Natural killer cell treated with Interleukin-12 subunit alpha and Interleukin-12 subunit beta and Interleukin-15 and Interleukin-18, amount 100 ng/mL, for 72 hours (primary cell): Measurements from ENCODE around the gene SLC38A2. TPM values are rescaled to one million over a fixed set of nuclear protein-coding genes. Genes with fewer than 3 reads are reported as not detected.

Experiments used
- ATAC-seq, 2 donors: fragments of 150-1000 bp; cut with Tn5 transposase in 1 of 2; sonication (Bioruptor Pico), chemical (Tn5 transposase) in 1 of 2; 2 replicates each; pipeline ENCODE4 v1.10.0; 2021
- DNase-seq: peaks from one replicate; pipeline ENCODE4 v3.0.0; 2022; ENCODE audit warnings: low spot score
- H3K27ac Mint-ChIP-seq, 2 donors: 1 replicate in 1 of 2; 2 replicates in 1 of 2; pipeline ENCODE4 v1.8.0; 2022; ENCODE audit warnings: mixed read lengths in 2 of 2, mild to moderate bottlenecking in 1 of 2, moderate library complexity in 1 of 2
- H3K27me3 Mint-ChIP-seq, 2 donors: 1 replicate in 1 of 2; 2 replicates in 1 of 2; pipeline ENCODE4 v1.8.0; 2022; ENCODE audit warnings: mixed read lengths in 2 of 2
- H3K36me3 Mint-ChIP-seq: one replicate; pipeline ENCODE4 v1.8.0; 2022; ENCODE audit warnings: mixed read lengths
- H3K4me1 Mint-ChIP-seq, 2 donors: 1 replicate in 1 of 2; 2 replicates in 1 of 2; pipeline ENCODE4 v1.8.0; 2022; ENCODE audit warnings: low read depth in 2 of 2, mixed read lengths in 2 of 2, mild to moderate bottlenecking in 1 of 2
- H3K4me3 Mint-ChIP-seq: one replicate; pipeline ENCODE4 v1.8.0; 2022; ENCODE audit warnings: mixed read lengths
- H3K9me3 Mint-ChIP-seq: 2 replicates; pipeline ENCODE4 v1.8.0; 2022; ENCODE audit warnings: mixed read lengths
- total RNA-seq, 2 donors: library from RNA; stranded (reverse); gene quantifications; one replicate each; pipeline ENCODE4 v1.2.3, GENCODE V29; 2022

Gene SLC38A2
- total RNA-seq, 2 donors from 2014 or later: 129 to 192 TPM

DNA sequence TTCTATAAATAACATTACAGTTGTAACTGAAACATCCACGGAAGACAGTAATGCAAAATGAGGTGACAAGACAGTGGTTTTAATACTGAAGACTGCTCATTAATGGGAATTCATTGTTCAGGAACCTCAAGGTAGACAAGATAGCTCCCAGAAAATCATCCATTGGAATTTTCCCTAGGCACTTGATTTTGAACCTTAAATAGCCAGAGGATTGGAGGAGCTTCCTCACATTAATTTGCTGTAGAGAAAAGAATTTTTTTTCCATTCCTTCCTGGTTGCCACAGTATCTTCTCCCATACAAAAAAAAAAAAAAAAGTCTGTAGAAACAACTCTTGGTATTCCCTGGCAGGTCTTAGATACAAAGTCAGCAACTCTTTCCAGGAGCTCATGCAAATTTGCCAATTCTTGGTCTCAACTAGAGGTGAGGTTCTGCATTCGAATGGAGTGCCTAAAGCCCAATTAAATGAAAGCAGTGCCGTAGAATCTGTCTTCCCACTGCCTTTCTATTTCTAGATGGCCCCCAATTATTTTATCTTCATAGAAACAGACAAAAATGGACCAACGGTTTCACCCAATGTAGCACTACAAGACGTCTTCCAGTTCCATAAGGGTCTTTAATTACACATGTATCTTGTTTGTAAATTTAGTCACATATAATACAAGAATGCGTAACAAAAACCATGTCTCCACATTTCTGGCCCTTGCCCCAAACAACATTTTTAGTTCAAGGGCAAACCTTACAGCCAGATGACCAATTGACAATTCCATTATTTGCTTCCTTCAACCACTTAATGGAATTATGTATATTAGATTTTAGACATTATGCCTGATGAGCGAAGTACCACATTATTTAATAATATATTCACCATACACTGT lies 13.5 kb downstream of the SLC38A2 start:
- H3K36me3 Mint-ChIP-seq: peaks cover 47% of the 10 kb centered on the region
- ATAC-seq: no peak
- H3K4me1 Mint-ChIP-seq: peaks cover 28 to 40% of the 10 kb centered on the region in 2 donors
- no peak for DNase-seq
- H3K27ac Mint-ChIP-seq: no peak overlapping the region
- no peaks in the 10 kb centered on the region for H3K9me3 Mint-ChIP-seq
- H3K4me3 Mint-ChIP-seq: no peak overlapping the region
- no peaks in the 10 kb centered on the region for H3K27me3 Mint-ChIP-seq

- no peak overlapping the region for H3K4me3 Mint-ChIP-seq
- no peak for ATAC-seq
- peaks cover 40% of the 10 kb centered on the region for H3K36me3 Mint-ChIP-seq
- peak overlapping the region in 1 of 2 donors; percentile 25 for H3K27ac Mint-ChIP-seq
- H3K27me3 Mint-ChIP-seq: no peaks in the 10 kb centered on the region
- no peak for DNase-seq
- no peaks in the 10 kb centered on the region for H3K9me3 Mint-ChIP-seq
- peaks cover 24 to 38% of the 10 kb centered on the region in 2 donors for H3K4me1 Mint-ChIP-seq
These were observed 14.3 kb downstream of the SLC38A2 start for GRCh38 chr12:46358325-46358700.

GRCh38 chr12:46357438-46358324 lies 14.9 kb downstream of the SLC38A2 start:
- H3K36me3 Mint-ChIP-seq: peaks cover 34% of the 10 kb centered on the region
- no peak for DNase-seq
- peak overlapping the region in 1 of 2 donors; percentile 25 for H3K27ac Mint-ChIP-seq
- no peaks in the 10 kb centered on the region for H3K9me3 Mint-ChIP-seq
- no peaks in the 10 kb centered on the region for H3K27me3 Mint-ChIP-seq
- H3K4me1 Mint-ChIP-seq: peaks cover 18 to 32% of the 10 kb centered on the region in 2 donors
- no peak overlapping the region for H3K4me3 Mint-ChIP-seq
- ATAC-seq: no peak

GRCh38 chr12:46356655-46357437 lies 15.7 kb downstream of the SLC38A2 start:
- DNase-seq: no peak
- Mint-ChIP-seq H3K4me3 (no peak overlapping the region), H3K4me1 (peaks cover 11 to 25% of the 10 kb centered on the region in 2 donors), H3K27me3 (no peaks in the 10 kb centered on the region), H3K36me3 (peaks cover 26% of the 10 kb centered on the region), H3K27ac (peak overlapping the region in 1 of 2 donors; percentile 25), H3K9me3 (no peaks in the 10 kb centered on the region)
- peak in 1 of 2 donors; percentile 31 for ATAC-seq

GRCh38 chr12:46354802-46355199 lies 17.8 kb downstream of the SLC38A2 start:
- DNase-seq (no peak), ATAC-seq (no peak)
- H3K9me3 Mint-ChIP-seq: no peaks in the 10 kb centered on the region
- H3K27ac Mint-ChIP-seq: no peak overlapping the region
- H3K4me1 Mint-ChIP-seq: peaks cover 0 to 11% of the 10 kb centered on the region in 2 donors
- peaks cover 10% of the 10 kb centered on the region for H3K36me3 Mint-ChIP-seq
- H3K4me3 Mint-ChIP-seq: no peak overlapping the region
- peaks cover 0 to 2% of the 10 kb centered on the region in 2 donors for H3K27me3 Mint-ChIP-seq

DNA sequence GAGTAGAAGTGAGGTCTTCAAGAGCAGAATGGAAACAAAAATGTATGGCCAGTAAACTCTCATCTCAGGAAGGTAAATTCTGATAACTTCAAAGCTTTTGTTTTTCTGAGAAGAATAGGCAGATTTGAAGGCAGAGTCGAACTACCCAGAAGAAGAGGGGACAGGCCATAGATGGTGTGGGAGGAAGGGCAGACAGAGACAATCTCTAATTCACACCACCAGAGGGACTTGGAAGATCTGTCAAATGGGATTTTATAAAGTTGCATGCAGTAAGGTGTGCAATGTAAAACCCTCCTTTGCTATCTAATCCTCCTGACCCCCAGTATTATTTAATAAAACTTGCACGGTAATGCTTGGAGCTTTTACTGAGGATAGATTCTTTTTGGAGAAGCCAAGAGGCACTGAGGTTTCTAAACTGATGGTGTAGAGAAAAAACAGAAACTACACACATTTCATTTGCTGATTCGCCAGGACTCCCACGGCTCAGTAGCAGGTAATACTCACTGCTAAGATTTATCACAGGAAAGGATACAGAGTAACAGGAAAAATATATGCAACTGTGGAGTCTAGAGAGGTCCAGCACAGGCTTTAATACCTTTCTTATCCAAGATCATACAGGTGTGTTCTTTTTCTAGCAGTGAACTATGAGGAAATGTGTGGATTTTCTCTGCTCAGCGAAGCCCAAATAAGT lies 18.3 kb downstream of the SLC38A2 start:
- Mint-ChIP-seq H3K27ac (peak overlapping the region in 1 of 2 donors; percentile 20), H3K9me3 (no peaks in the 10 kb centered on the region), H3K27me3 (peaks cover under 1 to 6% of the 10 kb centered on the region in 2 donors), H3K4me1 (peaks cover 0 to 14% of the 10 kb centered on the region in 2 donors), H3K4me3 (no peak overlapping the region), H3K36me3 (peaks cover 4% of the 10 kb centered on the region)
- no peak for ATAC-seq
- DNase-seq: no peak

GRCh38 chr12:46351886-46352650 lies 20.5 kb downstream of the SLC38A2 start:
- ATAC-seq (no peak), DNase-seq (no peak)
- Mint-ChIP-seq H3K4me3 (no peak overlapping the region), H3K27ac (no peak overlapping the region), H3K27me3 (peaks cover 8% of the 10 kb centered on the region in 2 donors), H3K36me3 (no peaks in the 10 kb centered on the region), H3K9me3 (no peaks in the 10 kb centered on the region), H3K4me1 (peaks cover 0 to 9% of the 10 kb centered on the region in 2 donors)

DNA sequence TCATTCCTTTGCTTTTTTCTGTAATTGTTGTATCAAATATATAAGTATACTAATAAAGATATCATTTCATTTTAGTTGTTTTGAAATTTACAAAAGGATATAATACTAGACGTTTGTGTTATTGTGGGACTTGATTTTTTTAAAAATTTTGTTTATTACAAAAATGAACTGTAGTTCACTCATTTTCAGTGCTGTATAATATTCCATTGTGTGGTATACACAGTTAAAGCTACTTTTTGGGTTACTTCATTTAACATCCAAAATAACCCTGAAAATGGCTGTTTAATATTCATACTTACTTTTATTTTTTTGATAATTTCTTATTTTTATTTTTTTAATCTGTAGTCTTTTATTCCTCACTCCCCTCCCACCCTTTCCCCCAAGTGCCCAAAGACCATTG lies 21.4 kb downstream of the SLC38A2 start:
- H3K27ac Mint-ChIP-seq: no peak overlapping the region
- ATAC-seq (no peak), DNase-seq (no peak)
- H3K36me3 Mint-ChIP-seq: no peaks in the 10 kb centered on the region
- H3K9me3 Mint-ChIP-seq: no peaks in the 10 kb centered on the region
- H3K4me1 Mint-ChIP-seq: peaks cover 0 to 9% of the 10 kb centered on the region in 2 donors
- H3K27me3 Mint-ChIP-seq: peaks cover 8% of the 10 kb centered on the region in 2 donors
- no peak overlapping the region for H3K4me3 Mint-ChIP-seq

GRCh38 chr12:46349253-46349652 lies 23.3 kb downstream of the SLC38A2 start:
- Mint-ChIP-seq H3K4me1 (peaks cover 0 to 9% of the 10 kb centered on the region in 2 donors), H3K4me3 (no peak overlapping the region), H3K27ac (no peak overlapping the region), H3K27me3 (peaks cover 8% of the 10 kb centered on the region in 2 donors), H3K36me3 (no peaks in the 10 kb centered on the region), H3K9me3 (no peaks in the 10 kb centered on the region)
- ATAC-seq (no peak), DNase-seq (no peak)

DNA sequence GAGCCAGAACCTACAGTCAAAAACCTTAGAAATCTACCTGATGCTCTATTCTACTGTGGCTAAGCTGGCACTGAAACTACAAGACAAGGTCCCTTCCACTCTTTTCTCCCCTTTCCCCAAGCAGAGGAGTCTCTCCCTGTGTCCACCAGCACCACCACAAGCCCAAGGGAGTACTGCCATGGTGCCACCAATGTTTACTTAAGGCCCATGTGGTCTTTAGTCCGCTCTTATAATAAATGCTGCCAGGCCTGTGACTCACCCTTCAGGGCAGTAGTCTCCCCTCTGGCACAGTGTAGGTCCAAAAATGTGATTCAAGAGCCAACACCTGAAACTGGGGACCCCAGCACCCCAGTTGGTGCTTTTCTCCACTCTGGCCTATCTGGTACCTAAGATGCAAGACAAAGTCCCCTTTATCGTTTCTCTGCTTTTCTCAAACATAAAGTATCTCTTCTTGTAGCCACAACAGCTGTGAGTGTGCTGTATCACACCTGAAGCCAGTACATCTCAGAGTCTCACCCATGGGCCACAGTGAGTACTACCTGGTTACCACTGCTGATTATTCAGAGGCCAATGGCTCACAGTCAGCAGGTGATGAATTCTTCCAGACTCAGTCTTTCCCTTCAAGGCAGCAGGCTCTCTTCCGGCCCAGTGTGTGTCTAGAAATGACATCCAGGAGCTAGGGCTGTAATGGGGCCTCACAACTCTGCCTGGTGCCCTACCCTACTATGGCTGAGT lies 29.3 kb downstream of the SLC38A2 start:
- Mint-ChIP-seq H3K36me3 (no peaks in the 10 kb centered on the region), H3K27ac (no peak overlapping the region), H3K27me3 (peaks cover 11 to 32% of the 10 kb centered on the region in 2 donors), H3K4me1 (peaks cover 3 to 6% of the 10 kb centered on the region in 2 donors), H3K9me3 (no peaks in the 10 kb centered on the region), H3K4me3 (no peak overlapping the region)
- ATAC-seq (no peak), DNase-seq (no peak)

DNA sequence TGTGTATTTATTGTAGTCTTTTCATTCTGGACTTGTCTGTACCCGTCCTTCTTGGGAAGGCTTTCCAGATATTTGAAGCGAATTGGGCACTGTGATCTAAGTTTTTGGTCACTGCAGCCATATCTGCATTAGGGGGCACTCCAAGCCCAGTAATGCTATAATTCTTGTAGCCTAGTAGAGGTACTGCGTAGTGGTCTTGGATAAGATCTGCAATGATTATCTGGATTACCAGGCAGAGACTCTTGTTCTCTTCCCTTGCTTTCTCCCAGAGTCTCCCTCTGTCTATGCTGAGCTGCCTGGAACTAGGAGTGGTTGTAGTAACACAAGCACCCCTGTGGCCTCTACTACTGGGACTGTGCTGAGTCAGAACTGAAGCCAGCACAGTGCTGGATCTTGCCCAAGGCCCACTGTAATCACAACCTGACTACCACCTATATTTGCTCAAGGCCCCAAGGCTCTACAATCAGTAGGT lies 30.0 kb downstream of the SLC38A2 start:
- Mint-ChIP-seq H3K36me3 (no peaks in the 10 kb centered on the region), H3K4me3 (no peak overlapping the region), H3K4me1 (peaks cover 3 to 6% of the 10 kb centered on the region in 2 donors), H3K27ac (peak overlapping the region in 1 of 2 donors; percentile 7), H3K27me3 (peaks cover 11 to 32% of the 10 kb centered on the region in 2 donors), H3K9me3 (no peaks in the 10 kb centered on the region)
- DNase-seq (peak; percentile 65), ATAC-seq (peak; percentile 69 to 80)

DNA sequence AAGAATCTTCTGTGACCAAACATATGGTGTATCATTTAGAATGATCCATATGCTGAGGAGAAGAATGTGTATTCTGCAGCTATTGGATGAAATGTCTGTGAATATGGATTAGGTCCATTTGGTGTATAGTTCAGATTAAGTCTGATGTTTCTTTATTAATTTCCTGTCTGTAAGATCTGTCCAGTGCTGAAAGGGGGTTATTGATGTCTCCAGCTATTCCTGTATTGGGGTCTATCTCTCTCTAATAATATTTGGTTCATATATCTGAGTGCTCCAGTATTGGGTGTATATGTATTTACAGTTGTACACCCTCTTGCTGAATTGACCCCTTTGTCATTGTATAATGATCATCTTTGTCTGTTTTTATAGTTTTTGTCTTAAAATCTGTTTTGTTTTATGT lies 33.5 kb downstream of the SLC38A2 start:
- no peak overlapping the region for H3K27ac Mint-ChIP-seq
- peaks cover 21 to 54% of the 10 kb centered on the region in 2 donors for H3K27me3 Mint-ChIP-seq
- peaks cover 3 to 6% of the 10 kb centered on the region in 2 donors for H3K4me1 Mint-ChIP-seq
- H3K9me3 Mint-ChIP-seq: no peaks in the 10 kb centered on the region
- H3K36me3 Mint-ChIP-seq: no peaks in the 10 kb centered on the region
- DNase-seq (no peak), ATAC-seq (no peak)
- H3K4me3 Mint-ChIP-seq: no peak overlapping the region
